H9 (cell line): ENCODE measurements around the gene SH3GL1. TPM values are rescaled to one million over a fixed set of nuclear protein-coding genes. Genes with fewer than 3 reads are reported as not detected.

Experiments
- DNase-seq: peaks from one replicate; pipeline ENCODE4 v3.0.0-alpha.2; 2017
- H2AFZ ChIP-seq: one replicate; pipeline ENCODE4 v1.6.1; 2013; ENCODE audit warnings: mild to moderate bottlenecking, low read length, control low read depth, moderate library complexity
- H2AK5ac ChIP-seq: 2 replicates; pipeline ENCODE4 v1.6.1; 2013; ENCODE audit warnings: low read length, control low read depth, mixed read lengths; ENCODE audit not compliant: insufficient read length
- H2BK120ac ChIP-seq: one replicate; pipeline ENCODE4 v1.6.1; 2013; ENCODE audit warnings: low read depth, mild to moderate bottlenecking, low read length, control low read depth, inconsistent platforms; ENCODE audit not compliant: poor library complexity, severe bottlenecking
- H2BK12ac ChIP-seq: 2 replicates; pipeline ENCODE4 v1.6.1; 2013; ENCODE audit warnings: low read length, control low read depth, mixed read lengths, low read depth; ENCODE audit not compliant: insufficient read length
- H2BK15ac ChIP-seq: 2 replicates; pipeline ENCODE4 v1.6.1; 2013; ENCODE audit warnings: low read depth, low read length, control low read depth
- H2BK20ac ChIP-seq: one replicate; pipeline ENCODE4 v1.6.1; 2013; ENCODE audit warnings: low read depth, mild to moderate bottlenecking, low read length, control low read depth, inconsistent platforms; ENCODE audit not compliant: poor library complexity, severe bottlenecking
- H2BK5ac ChIP-seq: 2 replicates; pipeline ENCODE4 v1.6.1; 2013; ENCODE audit warnings: low read length, control low read depth, mixed read lengths; ENCODE audit not compliant: insufficient read length
- H3K14ac ChIP-seq: 2 replicates; pipeline ENCODE4 v1.6.1; 2013; ENCODE audit warnings: low read length, control low read depth; ENCODE audit not compliant: insufficient read depth
- H3K18ac ChIP-seq: 2 replicates; pipeline ENCODE4 v1.6.1; 2013; ENCODE audit warnings: low read depth, mild to moderate bottlenecking, mixed read lengths, low read length, control low read depth; ENCODE audit not compliant: insufficient read length
- H3K23ac ChIP-seq: 2 replicates; pipeline ENCODE4 v1.6.1; 2013; ENCODE audit warnings: low read length, control low read depth, mixed read lengths, low read depth; ENCODE audit not compliant: insufficient read length
- H3K23me2 ChIP-seq: 2 replicates; pipeline ENCODE4 v1.6.1; 2013; ENCODE audit warnings: low read depth, mild to moderate bottlenecking, mixed read lengths, low read length, control low read depth; ENCODE audit not compliant: insufficient read length, poor library complexity, severe bottlenecking
- H3K27ac ChIP-seq: 2 replicates; pipeline ENCODE4 v1.5.1; 2013; ENCODE audit warnings: low read length, control low read depth, mixed read lengths, low read depth; ENCODE audit not compliant: insufficient read length
- H3K27me3 ChIP-seq: 2 replicates; pipeline ENCODE4 v1.6.1; 2013; ENCODE audit warnings: low read length, control low read depth, inconsistent platforms; ENCODE audit not compliant: insufficient read depth
- H3K4ac ChIP-seq: 2 replicates; pipeline ENCODE4 v1.6.1; 2013; ENCODE audit warnings: low read depth, mild to moderate bottlenecking, control low read depth, inconsistent platforms, low read length, moderate library complexity
- H3K4me1 ChIP-seq: 2 replicates; pipeline ENCODE4 v1.6.1; 2013; ENCODE audit warnings: low read length, control low read depth, inconsistent platforms; ENCODE audit not compliant: insufficient read depth
- H3K4me2 ChIP-seq: 2 replicates; pipeline ENCODE4 v1.6.1; 2013; ENCODE audit warnings: low read length, control low read depth, mixed read lengths; ENCODE audit not compliant: insufficient read length, insufficient read depth
- H3K56ac ChIP-seq: 2 replicates; pipeline ENCODE4 v1.6.1; 2013; ENCODE audit warnings: low read depth, mild to moderate bottlenecking, mixed read lengths, low read length, control low read depth; ENCODE audit not compliant: insufficient read length
- H3K79me1 ChIP-seq: 2 replicates; pipeline ENCODE4 v1.6.1; 2013; ENCODE audit warnings: low read depth, mild to moderate bottlenecking, moderate library complexity, low read length, control low read depth, inconsistent platforms; ENCODE audit not compliant: insufficient read depth, poor library complexity, severe bottlenecking
- H3K79me2 ChIP-seq: 2 replicates; pipeline ENCODE4 v1.6.1; 2013; ENCODE audit warnings: low read length, control low read depth, inconsistent platforms; ENCODE audit not compliant: insufficient read depth
- H3K9ac ChIP-seq: 2 replicates; pipeline ENCODE4 v1.6.1; 2013; ENCODE audit warnings: low read length, control low read depth, mixed read lengths; ENCODE audit not compliant: insufficient read length; ENCODE audit errors: extremely low read depth
- H3K9me3 ChIP-seq: one replicate; pipeline ENCODE4 v1.6.1; 2013; ENCODE audit warnings: low read depth, low read length, inconsistent platforms; ENCODE audit not compliant: control insufficient read depth
- H3T11ph ChIP-seq: one replicate; pipeline ENCODE4 v1.6.1; 2013; ENCODE audit warnings: mild to moderate bottlenecking, low read length, control low read depth, inconsistent platforms
- H4K20me1 ChIP-seq: one replicate; pipeline ENCODE4 v1.6.1; 2013; ENCODE audit not compliant: control insufficient read depth, insufficient read length, insufficient read depth
- H4K5ac ChIP-seq: 2 replicates; pipeline ENCODE4 v1.6.1; 2013; ENCODE audit warnings: low read depth, mild to moderate bottlenecking, mixed read lengths, low read length, control low read depth; ENCODE audit not compliant: insufficient read length
- H4K8ac ChIP-seq: replicated peaks from 2 replicates; pipeline ENCODE4 v1.6.1; 2013; ENCODE audit warnings: low read length, control low read depth, mixed read lengths, low read depth; ENCODE audit not compliant: insufficient read length
- H4K91ac ChIP-seq: 2 replicates; pipeline ENCODE4 v1.6.1; 2013; ENCODE audit warnings: low read depth, mild to moderate bottlenecking, moderate library complexity, mixed read lengths, low read length, control low read depth; ENCODE audit not compliant: insufficient read length
- H3K27ac Mint-ChIP-seq, 3 experiments: 2 replicates in 2 of 3; 3 replicates in 1 of 3; pipeline ENCODE4 v1.8.0; 2020 to 2021; ENCODE audit warnings: mixed read lengths in 3 of 3, mild to moderate bottlenecking in 1 of 3, moderate library complexity in 1 of 3
- H3K27me3 Mint-ChIP-seq: 2 replicates; pipeline ENCODE4 v1.8.0; 2021; ENCODE audit warnings: low read depth, mild to moderate bottlenecking, moderate library complexity, mixed read lengths
- H3K36me3 Mint-ChIP-seq, 3 experiments: 2 replicates in 2 of 3; 3 replicates in 1 of 3; pipeline ENCODE4 v1.8.0; 2020 to 2021; ENCODE audit warnings: low read depth in 3 of 3, mixed read lengths in 3 of 3; ENCODE audit not compliant: insufficient read depth in 1 of 3
- H3K4me1 Mint-ChIP-seq, 2 experiments: 2 replicates each; pipeline ENCODE4 v1.8.0; 2020; ENCODE audit warnings: mixed read lengths in 2 of 2
- H3K4me3 Mint-ChIP-seq, 2 experiments: 2 replicates in 1 of 2; 3 replicates in 1 of 2; pipeline ENCODE4 v1.8.0; 2020 to 2021; ENCODE audit warnings: mild to moderate bottlenecking in 2 of 2, mixed read lengths in 2 of 2, moderate library complexity in 1 of 2
- H3K9me3 Mint-ChIP-seq, 2 experiments: 2 replicates in 1 of 2; 3 replicates in 1 of 2; pipeline ENCODE4 v1.8.0; 2020; ENCODE audit warnings: mild to moderate bottlenecking in 2 of 2, mixed read lengths in 2 of 2, moderate library complexity in 1 of 2
- WGBS: extraction: QIAGEN DNeasy Blood & Tissue Kit; methylation state at CpG from one replicate; pipeline ENCODE4 v1.1.7; 2013; ENCODE audit warnings: missing lambda C conversion rate, low lambda C conversion rate, mixed read lengths; ENCODE audit not compliant: insufficient read length; ENCODE audit errors: extremely low coverage; 5-methylcytosine and 5-hydroxymethylcytosine counted together
- total RNA-seq: library from RNA; stranded (reverse); gene quantifications from 2 replicates; pipeline ENCODE4 v1.2.1, GENCODE V29; 2021
- TF ChIP-seq, protein P1 (sequence below): fragments of 200-600 bp; sonication (generic); conservative IDR thresholded peaks from 3 replicates; pipeline ENCODE4 v1.8.0; 2021; ENCODE audit warnings: antibody characterized with exemption, mild to moderate bottlenecking

SH3GL1 gene
- total RNA-seq, 1 experiment from 2014 or later = 85.5 TPM

DNA sequence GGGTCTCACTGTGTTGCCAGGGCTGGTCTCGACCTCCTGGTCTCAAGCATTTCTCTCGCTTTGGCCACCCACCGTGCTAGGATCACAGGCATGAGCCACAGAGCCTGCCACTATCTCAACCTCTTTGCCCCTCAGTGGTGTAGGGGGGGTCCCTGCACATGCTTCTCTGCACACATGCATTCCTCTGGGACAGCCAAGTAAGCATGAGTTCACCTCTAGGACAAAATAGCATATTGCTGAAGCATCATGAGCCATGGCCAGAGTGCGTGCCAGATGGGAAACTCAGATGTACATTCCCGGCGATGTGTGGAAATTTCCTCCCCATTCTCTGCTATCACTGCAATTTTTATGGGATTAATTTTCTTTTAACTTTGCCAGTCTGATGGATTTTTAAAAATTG is 25.2 kb upstream of the SH3GL1 start:
- Mint-ChIP-seq H3K36me3 (peaks cover 47 to 85% (median 59%) of the 10 kb centered on the region in 3 experiments), H3K27ac (peak overlapping the region in 1 of 3 experiments; percentile 69; a peak in 2 of 7 replicates), H3K9me3 (no peaks in the 10 kb centered on the region), H3K4me3 (no peak overlapping the region), H3K4me1 (no peaks in the 10 kb centered on the region), H3K27me3 (no peaks in the 10 kb centered on the region)
- Histone ChIP-seq H3K18ac (no peak overlapping the region), H2BK5ac (no peak overlapping the region), H3K56ac (no peak overlapping the region), H3K4me1 (no peaks in the 10 kb centered on the region), H3K4me2 (no peak overlapping the region), H3K79me1 (peaks cover 11% of the 10 kb centered on the region), H3K14ac (no peak overlapping the region), H4K91ac (no peak overlapping the region), H4K5ac (no peak overlapping the region), H3T11ph (no peak overlapping the region), H3K9me3 (no peaks in the 10 kb centered on the region), H4K20me1 (no peaks in the 10 kb centered on the region), H2BK15ac (no peak overlapping the region), H3K23me2 (no peaks in the 10 kb centered on the region), H2BK20ac (no peak overlapping the region), H3K4ac (no peak overlapping the region), H3K23ac (no peak overlapping the region), H2BK120ac (no peak overlapping the region), H4K8ac (peak overlapping the region; percentile 13), H3K27me3 (no peaks in the 10 kb centered on the region), H3K79me2 (no peaks in the 10 kb centered on the region), H2AFZ (no peak overlapping the region), H2AK5ac (no peak overlapping the region), H2BK12ac (no peak overlapping the region), H3K27ac (no peak overlapping the region), H3K9ac (no peak overlapping the region)
- no peak for DNase-seq
- TF ChIP-seq, protein P1, sequence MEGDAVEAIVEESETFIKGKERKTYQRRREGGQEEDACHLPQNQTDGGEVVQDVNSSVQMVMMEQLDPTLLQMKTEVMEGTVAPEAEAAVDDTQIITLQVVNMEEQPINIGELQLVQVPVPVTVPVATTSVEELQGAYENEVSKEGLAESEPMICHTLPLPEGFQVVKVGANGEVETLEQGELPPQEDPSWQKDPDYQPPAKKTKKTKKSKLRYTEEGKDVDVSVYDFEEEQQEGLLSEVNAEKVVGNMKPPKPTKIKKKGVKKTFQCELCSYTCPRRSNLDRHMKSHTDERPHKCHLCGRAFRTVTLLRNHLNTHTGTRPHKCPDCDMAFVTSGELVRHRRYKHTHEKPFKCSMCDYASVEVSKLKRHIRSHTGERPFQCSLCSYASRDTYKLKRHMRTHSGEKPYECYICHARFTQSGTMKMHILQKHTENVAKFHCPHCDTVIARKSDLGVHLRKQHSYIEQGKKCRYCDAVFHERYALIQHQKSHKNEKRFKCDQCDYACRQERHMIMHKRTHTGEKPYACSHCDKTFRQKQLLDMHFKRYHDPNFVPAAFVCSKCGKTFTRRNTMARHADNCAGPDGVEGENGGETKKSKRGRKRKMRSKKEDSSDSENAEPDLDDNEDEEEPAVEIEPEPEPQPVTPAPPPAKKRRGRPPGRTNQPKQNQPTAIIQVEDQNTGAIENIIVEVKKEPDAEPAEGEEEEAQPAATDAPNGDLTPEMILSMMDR = no peak
- WGBS = no CpG with 5 or more reads among the region's 6 CpGs
